ENCODE measurements around the gene HSP90AB1. TPM values are rescaled to one million over a fixed set of nuclear protein-coding genes. Genes with fewer than 3 reads are reported as not detected.

The HSP90AB1 gene
- total and polyA plus RNA-seq, 7 donors: 182 to 569 (median 484) TPM

DNA sequence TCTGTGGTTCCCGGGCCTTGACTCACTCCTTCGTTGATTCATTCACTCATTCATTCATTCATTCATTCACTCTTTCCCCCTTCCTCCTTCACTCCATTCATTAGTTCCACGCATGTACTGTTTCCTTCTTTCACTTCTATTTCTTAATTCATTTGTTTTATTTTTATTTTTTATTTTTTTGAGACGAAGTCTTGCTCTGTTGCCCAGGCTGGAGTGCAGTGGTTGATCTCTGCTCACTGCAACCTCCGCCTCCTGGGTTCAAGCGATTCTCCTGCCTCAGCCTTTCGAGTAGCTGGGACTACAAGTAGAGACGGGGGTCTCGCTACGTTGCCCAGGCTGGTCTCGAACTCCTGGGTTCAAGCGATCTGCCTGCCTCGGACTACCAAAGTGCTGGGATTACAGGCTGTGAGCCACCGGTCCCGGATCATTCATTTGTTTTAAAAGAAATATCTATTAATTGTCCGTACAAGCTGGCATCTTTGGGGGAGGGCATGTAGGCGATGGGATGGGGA lies 18.9 kb downstream of the HSP90AB1 start:
- no peaks in the 10 kb centered on the region for H3K36me3 ChIP-seq
- peak overlapping the region; percentile 75 to 88 (median 87) for H3K27ac ChIP-seq
- peaks cover 0 to 36% (median 33%) of the 10 kb centered on the region in 4 donors for H3K4me1 ChIP-seq
- intact Hi-C loops (cut with DNase I): loop anchor here (2.0 kb wide), 1 partner anchor 47 kb away; the partner anchor contains the start of gene AARS2
- 62 to 65% methylated on average over 17 of the region's 17 CpGs for WGBS, 2 donors
- H3K9me3 ChIP-seq: no peaks in the 10 kb centered on the region
- DNase-seq: no peak
- peak overlapping the region; percentile 67 to 74 (median 71) for H3K4me3 ChIP-seq
- TF ChIP-seq POLR2AphosphoS5 (IDR thresholded peaks at IDR 0.05): no peak
- no peak for TF ChIP-seq EP300 (IDR thresholded peaks at IDR 0.05)
- TF ChIP-seq POLR2A (IDR thresholded peaks at IDR 0.05): no peak
- TF ChIP-seq, protein P1, sequence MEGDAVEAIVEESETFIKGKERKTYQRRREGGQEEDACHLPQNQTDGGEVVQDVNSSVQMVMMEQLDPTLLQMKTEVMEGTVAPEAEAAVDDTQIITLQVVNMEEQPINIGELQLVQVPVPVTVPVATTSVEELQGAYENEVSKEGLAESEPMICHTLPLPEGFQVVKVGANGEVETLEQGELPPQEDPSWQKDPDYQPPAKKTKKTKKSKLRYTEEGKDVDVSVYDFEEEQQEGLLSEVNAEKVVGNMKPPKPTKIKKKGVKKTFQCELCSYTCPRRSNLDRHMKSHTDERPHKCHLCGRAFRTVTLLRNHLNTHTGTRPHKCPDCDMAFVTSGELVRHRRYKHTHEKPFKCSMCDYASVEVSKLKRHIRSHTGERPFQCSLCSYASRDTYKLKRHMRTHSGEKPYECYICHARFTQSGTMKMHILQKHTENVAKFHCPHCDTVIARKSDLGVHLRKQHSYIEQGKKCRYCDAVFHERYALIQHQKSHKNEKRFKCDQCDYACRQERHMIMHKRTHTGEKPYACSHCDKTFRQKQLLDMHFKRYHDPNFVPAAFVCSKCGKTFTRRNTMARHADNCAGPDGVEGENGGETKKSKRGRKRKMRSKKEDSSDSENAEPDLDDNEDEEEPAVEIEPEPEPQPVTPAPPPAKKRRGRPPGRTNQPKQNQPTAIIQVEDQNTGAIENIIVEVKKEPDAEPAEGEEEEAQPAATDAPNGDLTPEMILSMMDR (IDR thresholded peaks at IDR 0.05): no peak
- peaks cover 6 to 30% (median 23%) of the 10 kb centered on the region in 3 donors for H3K27me3 ChIP-seq

DNA sequence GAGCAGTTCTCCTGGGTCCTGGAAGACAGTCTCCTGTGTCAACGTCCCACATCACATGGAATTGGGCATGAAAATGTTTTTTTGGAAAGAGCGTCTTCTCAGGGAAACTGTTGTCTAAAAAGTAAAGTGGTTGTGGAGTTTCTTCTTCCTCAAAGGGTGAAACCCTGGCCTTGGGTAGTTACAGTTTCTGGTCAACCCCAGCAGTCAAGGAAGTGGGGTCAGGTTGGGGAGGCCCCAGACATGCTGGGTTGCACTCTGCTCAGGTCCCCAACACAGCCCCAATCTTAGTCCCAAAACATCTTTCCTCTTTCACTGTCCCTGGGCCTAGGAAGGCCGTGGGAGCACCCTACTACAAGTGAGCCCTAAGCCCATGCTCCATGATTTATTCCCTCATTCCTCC lies 19.4 kb downstream of the HSP90AB1 start:
- Histone ChIP-seq H3K27me3 (peaks cover 10 to 35% (median 28%) of the 10 kb centered on the region in 3 donors), H3K4me3 (no peak overlapping the region), H3K9me3 (no peaks in the 10 kb centered on the region), H3K27ac (no peak overlapping the region), H3K4me1 (peaks cover 0 to 38% (median 33%) of the 10 kb centered on the region in 4 donors), H3K36me3 (no peaks in the 10 kb centered on the region)
- no peak for DNase-seq
- WGBS, 2 donors: 73 to 81% methylated on average over 3 of the region's 3 CpGs
- TF ChIP-seq, protein P1 (IDR thresholded peaks at IDR 0.05): no peak
- TF ChIP-seq EP300 (IDR thresholded peaks at IDR 0.05) (no peak), POLR2A (IDR thresholded peaks at IDR 0.05) (no peak), POLR2AphosphoS5 (IDR thresholded peaks at IDR 0.05) (no peak)
- intact Hi-C loops (cut with DNase I): loop anchor here (2.0 kb wide), 1 partner anchor 46 kb away; the partner anchor contains the start of gene AARS2

DNA sequence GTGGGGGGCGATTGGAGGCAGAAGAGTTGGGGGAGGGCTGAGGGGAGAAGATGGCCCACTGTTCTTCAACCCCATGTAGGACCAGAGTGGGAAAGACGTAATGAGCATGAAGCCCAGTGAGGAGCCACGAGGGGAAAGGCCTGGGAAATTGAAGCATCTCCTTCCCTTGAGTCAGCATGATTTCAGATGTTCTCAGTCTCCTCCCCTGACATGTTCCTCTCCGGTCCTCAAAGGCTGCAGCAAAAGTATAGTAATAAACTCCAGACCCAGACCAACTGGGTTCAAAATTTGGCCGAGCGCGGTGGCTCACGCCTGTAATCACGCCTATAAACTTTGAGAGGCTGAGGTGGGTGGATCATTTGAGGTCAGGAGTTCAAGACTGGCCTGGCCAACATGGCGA lies 20.4 kb downstream of the HSP90AB1 start:
- no peak for DNase-seq
- H3K27ac ChIP-seq: no peak overlapping the region
- no peak overlapping the region for H3K4me3 ChIP-seq
- TF ChIP-seq, protein P1 (IDR thresholded peaks at IDR 0.05): no peak
- no peak for TF ChIP-seq POLR2AphosphoS5 (IDR thresholded peaks at IDR 0.05)
- no peak for TF ChIP-seq EP300 (IDR thresholded peaks at IDR 0.05)
- no peak for TF ChIP-seq POLR2A (IDR thresholded peaks at IDR 0.05)
- intact Hi-C loops (cut with DNase I): loop anchor here (2.0 kb wide), 1 partner anchor 46 kb away; the partner anchor contains the start of gene AARS2
- no peaks in the 10 kb centered on the region for H3K9me3 ChIP-seq
- H3K4me1 ChIP-seq: peaks cover 0 to 38% (median 33%) of the 10 kb centered on the region in 4 donors
- H3K27me3 ChIP-seq: peaks cover 19 to 44% (median 37%) of the 10 kb centered on the region in 3 donors
- no peaks in the 10 kb centered on the region for H3K36me3 ChIP-seq
- WGBS, 2 donors: 32 to 65% methylated on average over 10 of the region's 10 CpGs

DNA sequence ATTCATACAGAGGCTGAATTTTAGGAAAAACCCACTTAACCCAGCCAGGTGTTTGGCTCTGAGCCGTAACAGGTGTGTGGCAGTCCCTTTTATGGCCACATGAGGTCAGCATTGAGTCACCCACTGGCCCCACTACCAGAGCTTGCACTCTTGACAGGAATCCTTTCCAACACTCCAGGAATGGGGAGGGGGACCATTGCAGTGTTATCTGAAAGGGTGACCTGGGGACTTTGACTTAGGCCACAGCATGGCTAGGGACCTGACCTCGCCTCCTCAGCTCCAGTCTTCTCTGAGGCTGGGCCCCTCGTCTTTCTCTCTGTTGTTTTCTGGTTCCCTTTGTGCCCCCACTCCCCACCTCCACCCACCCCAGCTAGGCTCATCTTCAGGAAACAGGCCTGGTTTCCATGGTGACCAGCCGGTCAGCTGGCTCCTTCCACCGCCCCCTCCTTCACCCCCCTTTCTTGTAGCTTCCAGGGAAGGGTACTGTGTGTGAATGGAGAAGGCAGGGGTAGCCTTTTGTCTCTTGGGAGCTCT lies 21.3 kb downstream of the HSP90AB1 start:
- TF ChIP-seq, protein P1 (IDR thresholded peaks at IDR 0.05): peak; percentile 69 to 89 (median 82)
- TF ChIP-seq POLR2A (IDR thresholded peaks at IDR 0.05) (no peak), EP300 (IDR thresholded peaks at IDR 0.05) (no peak), POLR2AphosphoS5 (IDR thresholded peaks at IDR 0.05) (peak in 2 of 4 donors; percentile 10 to 15)
- Histone ChIP-seq H3K36me3 (no peaks in the 10 kb centered on the region), H3K4me3 (no peak overlapping the region), H3K9me3 (no peaks in the 10 kb centered on the region), H3K27me3 (peaks cover 21 to 54% (median 47%) of the 10 kb centered on the region in 3 donors), H3K27ac (no peak overlapping the region), H3K4me1 (peaks cover 0 to 29% (median 26%) of the 10 kb centered on the region in 4 donors)
- 19 to 24% methylated on average over 5 of the region's 5 CpGs for WGBS, 2 donors
- no peak for DNase-seq
- intact Hi-C loops (cut with DNase I): loop anchor here (1.0 kb wide), 1 partner anchor 70 kb away; no protein-coding TSS in a partner anchor
